OCI-LY7 (cell line): ENCODE measurements around the gene G6PD. TPM values are rescaled to one million over a fixed set of nuclear protein-coding genes. Genes with fewer than 3 reads are reported as not detected.
"Not testable (repeated sequence)": the region's sequence is repeated elsewhere in the genome, so short reads cannot be mapped to it uniquely, and the experiment has no call there.

ENCODE experiments used
- BruUV-seq: library from RNA; stranded (reverse); fragments of 400-500 nt; replicated peaks from 2 replicates; lab custom pipeline; 2021; lab: Mats Ljungman, UMichigan
- CTCF ChIA-PET: fragments of 300-600 bp; sonication (Branson Sonifier 250); formaldehyde crosslinking; loops from one replicate; lab custom pipeline; 2022; ENCODE audit warnings: antibody characterized with exemption; ENCODE audit not compliant: unreplicated experiment; lab: Charles Lee
- POLR2A ChIA-PET: fragments of 300-600 bp; sonication (Branson Sonifier 250); formaldehyde crosslinking; loops from one replicate; lab custom pipeline; 2022; ENCODE audit warnings: antibody characterized with exemption; lab: Charles Lee
- DNase-seq: peaks from one replicate; pipeline ENCODE4 v3.0.0-alpha.2; 2015; ENCODE audit warnings: low spot score
- H2AFZ ChIP-seq: fragments of 200-600 bp; sonication (generic), shearing (Covaris generic); 2 replicates; pipeline ENCODE4 v1.6.1; 2014; ENCODE audit warnings: mild to moderate bottlenecking, antibody characterized with exemption, low read length, moderate library complexity
- H3K27ac ChIP-seq: fragments of 200-600 bp; sonication (generic); 2 replicates; pipeline ENCODE4 v1.5.1; 2014; ENCODE audit warnings: mixed run types, low read depth, mild to moderate bottlenecking, moderate library complexity, low read length, inconsistent platforms; ENCODE audit not compliant: poor library complexity, severe bottlenecking
- H3K36me3 ChIP-seq: fragments of 200-600 bp; sonication (generic); 2 replicates; pipeline ENCODE4 v1.6.1; 2014; ENCODE audit warnings: mild to moderate bottlenecking, antibody characterized with exemption, low read length, moderate library complexity, mixed read lengths; ENCODE audit not compliant: insufficient read depth
- H3K4me1 ChIP-seq: fragments of 200-600 bp; sonication (generic); 2 replicates; pipeline ENCODE4 v1.5.1; 2014; ENCODE audit warnings: mild to moderate bottlenecking, low read length; ENCODE audit not compliant: insufficient read depth, poor library complexity, severe bottlenecking
- H3K4me2 ChIP-seq: fragments of 200-600 bp; sonication (generic); 2 replicates; pipeline ENCODE4 v1.6.1; 2014; ENCODE audit warnings: mild to moderate bottlenecking, low read length
- H3K4me3 ChIP-seq: fragments of 200-600 bp; sonication (generic); 2 replicates; pipeline ENCODE4 v1.5.1; 2014; ENCODE audit warnings: mild to moderate bottlenecking, low read depth, low read length; ENCODE audit not compliant: poor library complexity, severe bottlenecking
- H3K79me2 ChIP-seq: fragments of 200-600 bp; sonication (generic); 2 replicates; pipeline ENCODE4 v1.6.1; 2016; ENCODE audit warnings: low read depth, mild to moderate bottlenecking, low read length, moderate library complexity, mixed read lengths; ENCODE audit not compliant: insufficient read depth
- H3K9me2 ChIP-seq: fragments of 200-600 bp; sonication (generic); 2 replicates; pipeline ENCODE4 v1.6.1; 2016; ENCODE audit warnings: mild to moderate bottlenecking, low read length, mixed read lengths; ENCODE audit not compliant: insufficient read depth
- H3K9me3 ChIP-seq: fragments of 200-600 bp; sonication (generic); 2 replicates; pipeline ENCODE4 v1.6.1; 2014; ENCODE audit warnings: mild to moderate bottlenecking, mixed run types, low read length, mixed read lengths
- H4K20me1 ChIP-seq: fragments of 200-600 bp; sonication (generic); 2 replicates; pipeline ENCODE4 v1.6.1; 2014; ENCODE audit warnings: mild to moderate bottlenecking, antibody characterized with exemption, low read length, moderate library complexity, mixed read lengths; ENCODE audit not compliant: insufficient read depth
- EZH2phosphoT487 ChIP-seq: fragments of 200-600 bp; sonication (generic); IDR thresholded peaks from 2 replicates; pipeline ENCODE4 v1.6.1; 2018; ENCODE audit warnings: low read depth, borderline replicate concordance, mild to moderate bottlenecking, mixed run types, antibody characterized with exemption, low read length, moderate library complexity, mixed read lengths
- intact Hi-C: fragments of 100-400 bp; cut with micrococcal nuclease; formaldehyde crosslinking; loops from one replicate; pipeline ENCODE4 v1.10.0; 2022; ENCODE audit not compliant: unreplicated experiment
- total RNA-seq, 2 experiments: library from RNA; depleted of rRNA in 1 of 2; stranded (reverse); fragments of >200 nt in 1 of 2; shearing (Covaris generic) in 1 of 2; gene quantifications; 2 replicates each; pipeline ENCODE4 v1.2.3, GENCODE V29; 2014 to 2022
- TF ChIP-seq, protein P1 (sequence below): fragments of 200-600 bp; sonication (generic); conservative IDR thresholded peaks from 2 replicates; pipeline ENCODE4 v1.5.1; 2014; ENCODE audit warnings: mild to moderate bottlenecking, antibody characterized with exemption, low read length, moderate library complexity, mixed read lengths

G6PD gene
- total RNA-seq, 2 experiments from 2014 or later = 21.6 to 40.9 TPM

DNA sequence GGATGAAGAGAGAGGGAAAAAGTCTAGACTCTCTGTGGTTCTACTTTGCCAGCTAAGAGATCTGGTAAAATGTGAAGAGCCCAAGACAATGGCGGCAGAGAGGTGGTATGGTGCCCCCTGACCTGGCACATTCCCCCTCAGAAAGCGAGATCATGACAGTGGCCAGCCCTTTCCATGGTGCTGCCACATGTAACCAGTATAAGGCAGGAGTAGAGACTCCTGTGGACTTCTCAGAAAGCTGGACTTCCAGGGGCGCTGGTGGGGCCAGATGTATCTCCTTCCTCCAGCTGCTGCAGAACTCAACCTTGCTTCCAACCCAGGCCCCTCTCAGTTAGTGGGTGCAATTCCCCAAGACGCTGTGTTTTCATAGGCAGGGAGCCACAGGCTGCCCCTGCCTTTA lies 47.8 kb upstream of the G6PD start:
- POLR2A ChIA-PET = no interaction called here
- H3K79me2 ChIP-seq = no peaks in the 10 kb centered on the region
- H3K4me3 ChIP-seq = no peak overlapping the region
- no peaks in the 10 kb centered on the region for H3K36me3 ChIP-seq
- H3K27ac ChIP-seq = no peak overlapping the region
- intact Hi-C loops = no loop called here
- H4K20me1 ChIP-seq = no peaks in the 10 kb centered on the region
- TF ChIP-seq, protein P1, sequence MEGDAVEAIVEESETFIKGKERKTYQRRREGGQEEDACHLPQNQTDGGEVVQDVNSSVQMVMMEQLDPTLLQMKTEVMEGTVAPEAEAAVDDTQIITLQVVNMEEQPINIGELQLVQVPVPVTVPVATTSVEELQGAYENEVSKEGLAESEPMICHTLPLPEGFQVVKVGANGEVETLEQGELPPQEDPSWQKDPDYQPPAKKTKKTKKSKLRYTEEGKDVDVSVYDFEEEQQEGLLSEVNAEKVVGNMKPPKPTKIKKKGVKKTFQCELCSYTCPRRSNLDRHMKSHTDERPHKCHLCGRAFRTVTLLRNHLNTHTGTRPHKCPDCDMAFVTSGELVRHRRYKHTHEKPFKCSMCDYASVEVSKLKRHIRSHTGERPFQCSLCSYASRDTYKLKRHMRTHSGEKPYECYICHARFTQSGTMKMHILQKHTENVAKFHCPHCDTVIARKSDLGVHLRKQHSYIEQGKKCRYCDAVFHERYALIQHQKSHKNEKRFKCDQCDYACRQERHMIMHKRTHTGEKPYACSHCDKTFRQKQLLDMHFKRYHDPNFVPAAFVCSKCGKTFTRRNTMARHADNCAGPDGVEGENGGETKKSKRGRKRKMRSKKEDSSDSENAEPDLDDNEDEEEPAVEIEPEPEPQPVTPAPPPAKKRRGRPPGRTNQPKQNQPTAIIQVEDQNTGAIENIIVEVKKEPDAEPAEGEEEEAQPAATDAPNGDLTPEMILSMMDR = no peak
- TF ChIP-seq EZH2phosphoT487 = no peak
- H2AFZ ChIP-seq = no peak overlapping the region
- no TSS peak for BruUV-seq
- no peaks in the 10 kb centered on the region for H3K9me2 ChIP-seq
- CTCF ChIA-PET = no interaction called here
- H3K4me2 ChIP-seq = no peak overlapping the region
- no peaks in the 10 kb centered on the region for H3K9me3 ChIP-seq
- DNase-seq = no peak
- no peaks in the 10 kb centered on the region for H3K4me1 ChIP-seq

DNA sequence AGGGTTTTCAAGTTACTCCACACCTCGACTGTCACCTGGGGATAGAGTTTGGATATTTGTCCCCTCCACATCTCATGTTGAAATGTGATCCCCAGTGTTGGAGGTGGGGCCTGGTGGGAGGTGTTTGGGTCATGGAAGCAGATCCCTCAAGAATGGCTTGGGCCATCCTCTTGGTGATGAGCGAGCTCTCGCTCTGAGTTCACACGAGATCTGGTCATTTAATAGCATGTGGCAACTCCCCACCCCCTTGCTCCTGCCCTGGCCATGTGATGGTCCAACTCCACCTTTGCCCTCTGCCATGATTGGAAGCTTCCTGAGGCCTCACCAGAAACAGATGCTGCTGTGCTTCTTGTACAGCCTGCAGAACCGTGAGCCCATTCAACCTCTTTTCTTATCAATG lies 46.6 kb upstream of the G6PD start:
- no peak overlapping the region for H3K4me2 ChIP-seq
- intact Hi-C loops = no loop called here
- no peaks in the 10 kb centered on the region for H3K9me3 ChIP-seq
- no peaks in the 10 kb centered on the region for H4K20me1 ChIP-seq
- H2AFZ ChIP-seq = no peak overlapping the region
- H3K4me3 ChIP-seq = no peak overlapping the region
- no peak for TF ChIP-seq EZH2phosphoT487
- TF ChIP-seq, protein P1 = no peak
- ChIA-PET POLR2A (no interaction called here), CTCF (no interaction called here)
- no peaks in the 10 kb centered on the region for H3K36me3 ChIP-seq
- H3K79me2 ChIP-seq = no peaks in the 10 kb centered on the region
- no peaks in the 10 kb centered on the region for H3K9me2 ChIP-seq
- BruUV-seq = no TSS peak
- no peaks in the 10 kb centered on the region for H3K4me1 ChIP-seq
- H3K27ac ChIP-seq = no peak overlapping the region
- DNase-seq = no peak

DNA sequence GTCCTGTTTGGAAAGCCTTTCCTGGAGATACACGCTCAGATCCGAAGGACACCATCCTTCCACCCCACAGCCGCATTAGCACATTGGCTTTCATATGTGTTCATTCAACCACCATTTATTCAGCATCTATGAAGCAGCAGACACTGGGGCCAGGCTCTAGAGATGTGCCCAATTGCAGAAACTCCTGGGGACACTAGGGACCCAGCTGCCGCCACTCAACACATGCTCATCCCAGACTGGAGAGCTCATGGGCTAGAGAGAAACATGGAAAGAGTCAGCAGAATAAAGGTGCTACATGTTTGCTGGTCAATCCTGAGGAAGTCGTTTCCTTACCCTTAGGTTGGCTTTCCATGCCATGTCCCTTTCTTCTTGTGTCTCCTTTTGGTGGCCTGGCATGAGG lies 45.9 kb upstream of the G6PD start:
- CTCF ChIA-PET = no interaction called here
- Histone ChIP-seq H4K20me1 (no peaks in the 10 kb centered on the region), H3K36me3 (no peaks in the 10 kb centered on the region), H3K27ac (no peak overlapping the region), H3K9me3 (no peaks in the 10 kb centered on the region), H3K4me1 (no peaks in the 10 kb centered on the region), H3K79me2 (no peaks in the 10 kb centered on the region), H3K4me3 (no peak overlapping the region), H3K9me2 (no peaks in the 10 kb centered on the region), H3K4me2 (no peak overlapping the region), H2AFZ (no peak overlapping the region)
- BruUV-seq = no TSS peak
- intact Hi-C loops = no loop called here
- DNase-seq = no peak
- POLR2A ChIA-PET = no interaction called here
- TF ChIP-seq EZH2phosphoT487 = no peak
- TF ChIP-seq, protein P1 = no peak

DNA sequence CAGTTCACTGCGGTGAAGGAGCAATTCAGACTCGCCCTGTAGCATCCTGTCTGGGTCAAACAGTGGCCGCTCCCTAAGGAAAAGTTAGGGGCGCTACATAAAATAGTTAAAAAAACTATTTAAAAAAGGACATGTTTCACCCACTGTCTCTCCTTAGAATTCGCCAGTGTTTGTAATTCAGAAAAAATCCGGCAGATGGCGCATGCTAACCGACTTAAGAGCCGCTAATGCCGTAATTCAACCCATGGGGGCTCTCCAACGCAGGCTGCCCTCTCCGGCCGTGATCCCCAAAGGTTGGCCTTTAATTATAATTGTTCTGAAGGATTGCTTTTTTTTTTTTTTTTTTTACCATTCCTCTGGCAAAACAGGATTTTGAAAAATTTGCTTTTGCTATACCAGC lies 43.8 kb upstream of the G6PD start:
- H3K79me2 ChIP-seq, H3K4me1 ChIP-seq, H3K27ac ChIP-seq, H4K20me1 ChIP-seq, CTCF ChIA-PET, H2AFZ ChIP-seq, H3K4me3 ChIP-seq, DNase-seq, H3K36me3 ChIP-seq, BruUV-seq, H3K4me2 ChIP-seq, intact Hi-C loops, H3K9me3 ChIP-seq, H3K9me2 ChIP-seq, POLR2A ChIA-PET: not testable (repeated sequence)
